ENCODE measurements around the gene FRMD4A.

GRCh38 chr10:13674645-13675588, 655.8 kb downstream of the FRMD4A start:
- no peak for TF ChIP-seq POLR2A (IDR thresholded peaks at IDR 0.05)
- TF ChIP-seq CTCF (IDR thresholded peaks at IDR 0.05) = no peak
